HepG2 (cell line): ENCODE measurements around the gene ANG.

Source experiments
- CEBPZ ChIP-seq: IDR thresholded peaks from 2 replicates; pipeline ENCODE4 v1.6.1; 2012; ENCODE audit warnings: low read length, improper control_type of control experiment
- CTCF ChIP-seq: sonication (generic); formaldehyde crosslinking; IDR thresholded peaks from 2 replicates; pipeline ENCODE4 v1.5.0; 2020; ENCODE audit warnings: mild to moderate bottlenecking, missing genetic modification reagents, moderate library complexity
- FLYWCH1 ChIP-seq: sonication (generic); formaldehyde crosslinking; IDR thresholded peaks from 2 replicates; pipeline ENCODE4 v1.8.1; 2023; ENCODE audit warnings: mild to moderate bottlenecking, missing genetic modification reagents
- MTF1 ChIP-seq: sonication (generic); formaldehyde crosslinking; IDR thresholded peaks from 2 replicates; pipeline ENCODE4 v1.5.0; 2020; ENCODE audit warnings: missing genetic modification reagents
- RAD51 ChIP-seq: fragments of 450-650 bp; IDR thresholded peaks from 2 replicates; pipeline ENCODE4 v1.6.1; 2016; ENCODE audit warnings: borderline replicate concordance
- UBTF ChIP-seq: sonication (generic); formaldehyde crosslinking; IDR thresholded peaks from 2 replicates; pipeline ENCODE4 v1.4.0; 2020; ENCODE audit warnings: mild to moderate bottlenecking, missing genetic modification reagents
- ZNF296 ChIP-seq: sonication (generic); formaldehyde crosslinking; conservative IDR thresholded peaks from 2 replicates; pipeline ENCODE4 v1.5.0; 2020; ENCODE audit warnings: mild to moderate bottlenecking, missing genetic modification reagents
- ZNF572 ChIP-seq: sonication (generic); formaldehyde crosslinking; IDR thresholded peaks from 2 replicates; pipeline ENCODE4 v1.5.1; 2020; ENCODE audit warnings: mild to moderate bottlenecking, missing genetic modification reagents

- no peak for TF ChIP-seq FLYWCH1 (CRISPR knock-in tag)
- TF ChIP-seq UBTF (CRISPR knock-in tag): no peak
- no peak for TF ChIP-seq MTF1
- TF ChIP-seq ZNF572 (CRISPR knock-in tag): no peak
- TF ChIP-seq RAD51: no peak
- no peak for TF ChIP-seq CTCF (CRISPR knock-in tag)
- TF ChIP-seq CEBPZ: no peak
- no peak for TF ChIP-seq ZNF296 (CRISPR knock-in tag)
Observed at GRCh38 chr14:20680843-20681347, 7.7 kb upstream of the ANG start.
